Measurements from ENCODE around the gene UPK1B. TPM values are rescaled to one million over a fixed set of nuclear protein-coding genes. Genes with fewer than 3 reads are reported as not detected.

UPK1B gene
- total and polyA plus RNA-seq, 7 donors = not detected

DNA sequence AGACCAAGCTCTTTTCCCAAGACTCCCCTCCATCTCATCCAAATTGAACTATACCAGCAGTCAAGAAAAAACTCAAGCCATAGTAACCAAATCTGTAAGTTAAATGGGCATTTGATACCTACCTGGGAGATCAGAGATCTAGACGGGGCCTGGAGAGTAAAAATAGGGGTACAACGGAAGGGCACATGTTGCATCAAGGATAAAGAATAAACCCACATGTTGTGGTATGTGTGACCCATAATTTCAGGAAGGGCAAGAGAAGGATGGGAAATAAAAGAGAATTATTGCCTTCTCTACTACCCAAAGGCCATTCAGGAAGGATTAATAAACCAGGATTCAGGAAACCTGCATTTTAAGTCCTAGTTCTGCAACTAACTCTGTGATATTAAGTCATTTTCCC lies 25.9 kb upstream of the UPK1B start:
- Histone ChIP-seq H3K9me3 (no peaks in the 10 kb centered on the region), H3K4me1 (no peaks in the 10 kb centered on the region), H3K4me3 (no peak overlapping the region), H3K36me3 (no peaks in the 10 kb centered on the region), H3K27ac (no peak overlapping the region), H3K27me3 (no peaks in the 10 kb centered on the region)
- 47 to 49% methylated on average over 2 of the region's 2 CpGs for WGBS, 2 donors
- no peak for DNase-seq
- intact Hi-C loops (cut with DNase I) = loop anchor here (5.0 kb wide), 1 partner anchor 95 kb away; the partner anchor contains the start of gene B4GALT4
- TF ChIP-seq POLR2A (IDR thresholded peaks at IDR 0.05) (no peak), EP300 (IDR thresholded peaks at IDR 0.05) (no peak), POLR2AphosphoS5 (IDR thresholded peaks at IDR 0.05) (no peak)
- TF ChIP-seq, protein P1, sequence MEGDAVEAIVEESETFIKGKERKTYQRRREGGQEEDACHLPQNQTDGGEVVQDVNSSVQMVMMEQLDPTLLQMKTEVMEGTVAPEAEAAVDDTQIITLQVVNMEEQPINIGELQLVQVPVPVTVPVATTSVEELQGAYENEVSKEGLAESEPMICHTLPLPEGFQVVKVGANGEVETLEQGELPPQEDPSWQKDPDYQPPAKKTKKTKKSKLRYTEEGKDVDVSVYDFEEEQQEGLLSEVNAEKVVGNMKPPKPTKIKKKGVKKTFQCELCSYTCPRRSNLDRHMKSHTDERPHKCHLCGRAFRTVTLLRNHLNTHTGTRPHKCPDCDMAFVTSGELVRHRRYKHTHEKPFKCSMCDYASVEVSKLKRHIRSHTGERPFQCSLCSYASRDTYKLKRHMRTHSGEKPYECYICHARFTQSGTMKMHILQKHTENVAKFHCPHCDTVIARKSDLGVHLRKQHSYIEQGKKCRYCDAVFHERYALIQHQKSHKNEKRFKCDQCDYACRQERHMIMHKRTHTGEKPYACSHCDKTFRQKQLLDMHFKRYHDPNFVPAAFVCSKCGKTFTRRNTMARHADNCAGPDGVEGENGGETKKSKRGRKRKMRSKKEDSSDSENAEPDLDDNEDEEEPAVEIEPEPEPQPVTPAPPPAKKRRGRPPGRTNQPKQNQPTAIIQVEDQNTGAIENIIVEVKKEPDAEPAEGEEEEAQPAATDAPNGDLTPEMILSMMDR (IDR thresholded peaks at IDR 0.05) = no peak

DNA sequence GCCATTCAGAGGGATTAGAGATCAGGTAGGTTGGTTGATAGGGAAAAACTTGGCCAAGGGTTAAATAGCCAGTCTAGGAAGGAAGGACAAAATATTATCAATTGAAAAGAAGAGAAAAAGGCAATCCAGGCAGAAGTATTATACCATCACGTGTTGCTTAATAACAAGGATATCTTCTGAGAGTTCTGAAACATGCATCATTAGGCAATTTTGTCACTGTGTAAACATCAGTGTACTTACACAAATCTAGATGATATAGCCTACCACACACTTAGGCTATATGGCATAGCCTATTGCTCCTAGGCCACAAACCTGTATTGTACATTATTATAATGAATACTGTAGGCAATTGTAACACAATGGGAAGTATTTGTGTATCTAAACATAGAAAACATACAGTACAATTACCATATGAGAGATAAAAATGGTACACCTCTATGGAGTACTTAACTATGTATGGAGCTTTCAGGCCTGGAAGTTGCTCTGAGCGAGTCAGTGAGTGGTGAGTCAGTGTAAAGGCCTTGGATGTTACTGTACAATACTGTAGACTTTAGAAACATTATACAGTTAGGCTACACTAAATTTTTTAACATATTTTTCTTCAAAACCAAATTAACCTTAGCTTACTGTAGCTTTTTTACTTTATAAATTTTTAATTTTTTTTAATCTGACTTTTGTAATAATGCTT lies 24.8 kb upstream of the UPK1B start:
- no peak for TF ChIP-seq POLR2AphosphoS5 (IDR thresholded peaks at IDR 0.05)
- TF ChIP-seq EP300 (IDR thresholded peaks at IDR 0.05) = no peak
- TF ChIP-seq, protein P1 (IDR thresholded peaks at IDR 0.05) = no peak
- no peak for TF ChIP-seq POLR2A (IDR thresholded peaks at IDR 0.05)
- intact Hi-C loops (cut with DNase I) = loop anchor here (5.0 kb wide), 1 partner anchor 94 kb away; the partner anchor contains the start of gene B4GALT4
- 94 to 98% methylated on average over 2 of the region's 2 CpGs for WGBS, 2 donors
- Histone ChIP-seq H3K27me3 (no peaks in the 10 kb centered on the region), H3K4me3 (no peak overlapping the region), H3K9me3 (peaks cover 0 to 2% (median 0%) of the 10 kb centered on the region in 4 donors), H3K4me1 (no peaks in the 10 kb centered on the region), H3K36me3 (no peaks in the 10 kb centered on the region), H3K27ac (no peak overlapping the region)
- no peak for DNase-seq

DNA sequence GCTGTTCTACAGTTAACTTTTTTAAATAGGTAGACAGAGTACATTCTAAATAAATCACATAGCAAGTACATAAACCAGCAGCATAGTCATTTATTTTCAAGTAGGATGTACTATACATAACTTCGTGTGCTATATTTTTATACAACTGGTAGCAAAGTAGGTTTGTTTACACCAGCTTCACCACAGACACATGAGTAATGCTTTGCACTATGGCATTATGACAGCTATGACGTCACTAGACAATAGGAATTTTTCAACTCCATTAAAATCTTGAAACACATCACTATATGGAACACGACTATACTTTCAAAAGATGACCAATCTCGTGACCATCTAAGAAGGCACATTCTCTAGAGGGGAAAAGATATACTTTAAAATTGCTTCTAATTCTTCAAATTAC lies 23.9 kb upstream of the UPK1B start:
- TF ChIP-seq POLR2A (IDR thresholded peaks at IDR 0.05) = no peak
- no peak for TF ChIP-seq EP300 (IDR thresholded peaks at IDR 0.05)
- TF ChIP-seq POLR2AphosphoS5 (IDR thresholded peaks at IDR 0.05) = no peak
- TF ChIP-seq, protein P1 (IDR thresholded peaks at IDR 0.05) = no peak
- peaks cover 0 to 7% (median 2%) of the 10 kb centered on the region in 4 donors for H3K9me3 ChIP-seq
- H3K36me3 ChIP-seq = no peaks in the 10 kb centered on the region
- no peaks in the 10 kb centered on the region for H3K27me3 ChIP-seq
- H3K4me3 ChIP-seq = no peak overlapping the region
- WGBS, 2 donors = 64 to 75% methylated on average over 4 of the region's 4 CpGs
- no peak overlapping the region for H3K27ac ChIP-seq
- no peaks in the 10 kb centered on the region for H3K4me1 ChIP-seq
- intact Hi-C loops (cut with DNase I) = loop anchor here (5.0 kb wide), 1 partner anchor 93 kb away; the partner anchor contains the start of gene B4GALT4
- no peak for DNase-seq

DNA sequence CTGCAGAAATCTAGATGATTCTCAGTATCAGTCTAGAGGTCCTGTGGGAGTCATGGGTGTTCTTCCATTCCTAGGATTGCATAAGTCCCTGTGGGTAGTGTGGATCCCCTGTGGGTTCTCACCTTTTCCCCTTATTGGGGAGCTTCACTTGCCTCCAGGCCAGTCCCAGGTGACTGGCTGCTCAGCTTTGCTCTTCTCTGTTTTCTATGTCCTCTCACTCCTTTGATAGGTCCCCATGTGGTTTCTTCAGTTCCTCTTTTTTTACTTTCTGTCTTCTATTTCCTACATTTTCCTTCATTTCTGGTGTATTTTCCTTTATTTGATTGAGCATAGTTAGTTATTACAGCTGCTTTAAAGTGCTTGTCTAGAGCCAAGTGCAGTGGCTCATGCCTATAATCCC lies 16.5 kb upstream of the UPK1B start:
- TF ChIP-seq, protein P1 (IDR thresholded peaks at IDR 0.05) = no peak
- no peak for TF ChIP-seq EP300 (IDR thresholded peaks at IDR 0.05)
- no peak for TF ChIP-seq POLR2A (IDR thresholded peaks at IDR 0.05)
- no peak for TF ChIP-seq POLR2AphosphoS5 (IDR thresholded peaks at IDR 0.05)
- peaks cover 0 to 9% (median 4%) of the 10 kb centered on the region in 4 donors for H3K9me3 ChIP-seq
- no peaks in the 10 kb centered on the region for H3K27me3 ChIP-seq
- intact Hi-C loops (cut with DNase I) = no loop called here
- no peak overlapping the region for H3K27ac ChIP-seq
- no peaks in the 10 kb centered on the region for H3K4me1 ChIP-seq
- DNase-seq = no peak
- no peak overlapping the region for H3K4me3 ChIP-seq
- H3K36me3 ChIP-seq = no peaks in the 10 kb centered on the region

All from sigmoid colon (tissue), 7 donors.